ENCODE results near the gene NCOA1.

- TF ChIP-seq CTCF (conservative IDR thresholded peaks at IDR 0.05; ENCODE audit: low read depth, low read length) = no peak
- no peak for TF ChIP-seq FOS (IDR thresholded peaks at IDR 0.05; ENCODE audit: low read depth, low read length)
- no peak for TF ChIP-seq CEBPB (IDR thresholded peaks at IDR 0.05; ENCODE audit: low read depth, low read length)
Measured at GRCh38 chr2:24766609-24767008, 275.6 kb downstream of the NCOA1 start.

All from IMR-90 (cell line).